NCI-H774 (cell line): ENCODE measurements around the gene TTC16.

Experiments used
- DNase-seq: peaks from one replicate; lab custom pipeline; 2025; lab: John Stamatoyannopoulos, UW

The TTC16 gene

GRCh38 chr9:127698985-127699670 lies 16.8 kb upstream of the TTC16 start:
- peak; percentile 74 for DNase-seq

GRCh38 chr9:127700140-127700539 lies 15.7 kb upstream of the TTC16 start:
- no peak for DNase-seq

DNA sequence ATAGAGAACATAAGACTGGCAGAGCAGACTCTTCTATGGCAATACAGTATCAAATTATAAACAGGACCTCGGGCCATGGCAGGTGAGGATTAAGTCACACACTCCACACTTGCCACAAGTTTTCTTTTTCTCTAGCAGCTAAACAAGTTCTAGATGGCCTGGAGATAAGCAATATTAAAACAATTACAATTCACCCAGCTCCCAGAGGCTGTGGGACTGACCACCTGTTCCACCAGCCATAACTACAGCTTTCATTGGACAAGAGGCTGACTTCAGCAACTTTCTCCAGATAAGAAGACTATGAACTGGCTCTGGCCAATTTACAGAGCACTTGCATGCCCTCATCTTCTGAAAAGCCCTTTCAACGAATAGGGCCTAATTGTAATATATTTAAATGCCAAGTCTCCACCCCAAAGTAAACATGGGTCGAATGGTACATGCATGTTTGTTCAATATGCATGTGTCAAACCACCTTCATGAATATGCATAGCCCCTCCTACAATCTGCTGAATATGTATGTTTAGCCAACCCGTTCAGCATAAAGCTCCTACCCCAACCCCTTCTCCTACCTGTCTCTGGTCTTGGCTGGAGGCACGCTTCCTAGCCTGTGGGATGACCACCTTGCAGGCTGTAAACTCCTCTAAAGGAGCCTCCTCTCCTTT lies 15.2 kb upstream of the TTC16 start:
- no peak for DNase-seq

- DNase-seq: no peak
Measured at GRCh38 chr9:127703289-127703946, 12.5 kb upstream of the TTC16 start.

- DNase-seq: no peak
Measured at GRCh38 chr9:127705577-127706379, 10.1 kb upstream of the TTC16 start.

- DNase-seq: peak; percentile 67
Measured at GRCh38 chr9:127706836-127707241, 9.0 kb upstream of the TTC16 start, which contains the start of gene CFAP157. TSS of gene CFAP157 (plus strand) at chr9:127706988. CDS start at chr9:127707032, 44 bp downstream.

- peak; percentile 11 for DNase-seq
Measured at GRCh38 chr9:127707766-127708165, 8.1 kb upstream of the TTC16 start.

DNA sequence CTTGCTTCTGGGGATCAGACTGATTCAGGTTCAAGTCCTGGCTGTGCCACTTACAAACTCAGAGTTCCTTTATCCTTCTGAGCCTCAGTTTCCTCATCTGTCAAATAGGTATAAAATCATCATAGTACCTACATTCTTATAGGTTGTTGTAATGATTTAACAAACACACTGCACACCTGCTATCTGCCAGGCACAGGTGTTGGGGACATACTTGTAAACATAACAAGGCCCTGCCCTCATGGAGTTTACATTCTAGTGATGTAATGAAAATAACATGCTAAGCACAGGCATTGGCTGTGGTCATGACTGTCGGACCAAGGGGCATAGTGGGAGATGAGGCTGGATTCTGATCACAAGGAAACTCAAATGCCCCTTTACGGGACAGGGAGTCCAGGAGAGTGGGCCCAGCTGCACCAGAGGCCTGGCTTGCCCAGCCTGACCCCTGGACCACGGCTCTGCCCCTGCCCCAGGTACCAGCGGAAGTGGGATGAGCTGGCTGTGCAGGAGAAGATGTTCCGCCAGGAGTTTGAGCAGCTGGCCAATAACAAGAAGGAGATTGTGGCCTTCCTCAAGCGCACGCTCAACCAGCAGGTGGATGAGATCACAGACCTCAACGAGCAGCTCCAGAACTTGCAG lies 6.8 kb upstream of the TTC16 start:
- no peak for DNase-seq

- no peak for DNase-seq
Measured at GRCh38 chr9:127710204-127710783, 5.6 kb upstream of the TTC16 start.

DNA sequence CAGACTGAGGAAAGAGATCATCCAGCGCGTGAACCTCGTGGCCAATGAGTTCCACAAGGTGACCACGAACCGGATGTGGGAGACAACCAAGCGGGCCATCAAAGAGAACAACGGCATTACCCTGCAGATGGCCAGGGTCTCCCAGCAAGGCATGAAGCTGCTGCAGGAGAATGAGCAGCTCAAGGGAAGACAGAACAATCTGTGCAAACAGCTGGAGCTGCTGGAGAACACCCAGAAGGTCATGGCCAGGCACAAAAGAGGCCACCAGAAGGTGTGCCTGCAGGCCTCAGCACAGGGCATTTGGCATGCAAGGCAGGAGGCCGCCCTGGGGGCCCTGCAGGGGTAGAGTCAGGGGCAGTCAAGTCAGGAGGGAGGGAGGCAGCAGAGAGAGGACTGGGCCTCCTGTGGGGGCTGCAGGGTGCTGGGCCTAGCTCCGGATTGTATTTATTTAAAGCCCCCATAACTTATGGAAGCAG lies 4.6 kb upstream of the TTC16 start:
- DNase-seq: no peak

DNA sequence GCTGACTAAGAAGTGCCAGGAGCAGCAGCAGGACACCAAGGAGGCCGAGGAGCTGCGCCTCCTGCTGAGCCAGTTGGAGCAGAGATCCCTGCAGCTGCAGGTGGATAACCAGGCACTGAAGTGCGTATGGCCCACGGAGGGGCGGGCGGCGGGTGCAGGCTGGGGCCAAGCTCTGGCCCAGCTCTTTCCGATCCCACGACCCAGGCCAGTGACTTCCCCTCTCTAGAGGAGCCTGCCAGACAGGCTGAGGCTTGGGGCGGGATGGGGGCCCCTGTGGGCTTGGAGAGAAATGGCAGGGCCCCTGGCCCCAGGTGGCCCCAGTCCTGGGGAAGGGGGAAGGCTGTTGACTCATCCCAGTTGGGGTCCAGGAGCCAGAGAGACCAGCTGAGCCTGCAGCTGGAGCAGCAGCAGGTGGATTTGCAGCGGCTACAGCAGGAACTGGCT lies 4.0 kb upstream of the TTC16 start:
- peak; percentile 21 for DNase-seq

DNA sequence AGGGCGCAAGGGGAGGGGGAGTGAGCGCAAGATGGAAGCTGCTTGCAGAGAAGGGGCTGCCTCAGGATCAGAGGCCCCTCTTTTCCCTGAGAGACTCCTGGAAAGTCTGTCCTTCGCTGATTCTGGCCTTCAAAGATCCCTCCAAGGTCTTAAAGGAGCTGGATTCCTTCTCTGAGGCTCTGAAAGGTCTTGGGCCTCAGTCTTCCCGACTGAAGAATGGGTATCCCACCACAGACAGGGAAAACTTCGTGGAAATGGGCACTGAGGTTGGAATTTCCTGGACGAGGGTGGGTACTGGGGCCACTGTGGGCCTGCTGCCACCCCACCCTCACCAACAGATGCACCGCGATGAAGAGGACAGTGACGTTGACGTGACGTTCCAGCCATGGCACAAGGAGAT lies 3.5 kb upstream of the TTC16 start:
- no peak for DNase-seq

GRCh38 chr9:127712867-127713266 lies 3.0 kb upstream of the TTC16 start:
- DNase-seq: no peak

GRCh38 chr9:127714020-127714750 lies 1.7 kb upstream of the TTC16 start:
- DNase-seq: no peak

- DNase-seq: no peak
Measured at GRCh38 chr9:127714951-127715469, 869 bp upstream of the TTC16 start.

- no peak for DNase-seq
Measured at GRCh38 chr9:127716412-127716811, 533 bp downstream of the TTC16 start.

GRCh38 chr9:127717766-127718165 lies 1.9 kb downstream of the TTC16 start:
- DNase-seq: no peak

GRCh38 chr9:127720031-127720864 lies 4.4 kb downstream of the TTC16 start:
- DNase-seq: no peak

DNA sequence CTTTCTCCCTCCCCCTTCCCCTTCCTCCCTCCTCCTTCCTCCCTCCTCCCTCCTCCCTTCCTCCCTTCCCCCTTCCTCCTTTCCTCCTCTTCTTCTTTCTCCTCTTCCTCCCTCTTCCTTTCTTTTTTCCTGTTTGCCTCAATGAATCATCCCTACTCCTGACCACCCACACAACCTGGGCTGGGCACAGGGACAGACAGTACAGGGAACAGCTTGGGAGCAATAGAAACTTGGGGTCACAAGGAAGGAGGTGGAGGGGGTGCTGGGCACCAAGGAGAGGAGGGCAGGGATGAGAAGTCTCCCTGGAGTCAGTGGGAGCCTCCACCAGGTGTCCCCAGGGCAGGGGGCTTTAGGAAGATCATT lies 5.0 kb downstream of the TTC16 start:
- no peak for DNase-seq
